Measurements from ENCODE around the gene SKIDA1.

DNA sequence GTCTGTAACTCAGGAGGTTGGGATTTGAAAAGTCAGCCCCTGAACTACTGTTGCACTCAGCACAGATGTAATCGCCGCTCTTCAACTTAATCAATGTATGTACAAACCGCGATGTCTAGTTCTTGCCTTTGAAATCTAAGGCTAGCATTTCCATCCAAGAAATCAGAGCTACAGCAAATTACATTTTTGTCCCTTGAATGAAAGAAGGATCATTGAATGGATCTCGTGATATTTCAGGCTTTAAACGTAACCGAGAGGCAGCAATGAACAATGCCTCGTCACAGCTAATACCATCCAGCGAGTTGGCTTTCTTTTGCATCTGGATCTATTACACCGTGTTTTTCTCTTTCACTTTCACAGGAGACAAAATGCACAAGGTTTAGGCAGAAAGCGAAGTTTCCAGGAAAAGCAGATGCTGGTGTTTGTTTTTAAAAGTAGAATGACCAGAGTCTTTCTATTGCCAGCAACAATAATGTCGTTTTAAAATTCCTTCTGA, 5.5 kb downstream of the SKIDA1 start:
- no peak for TF ChIP-seq EZH2 (IDR thresholded peaks at IDR 0.05; ENCODE audit: borderline replicate concordance, low read length)
- TF ChIP-seq, protein P1, sequence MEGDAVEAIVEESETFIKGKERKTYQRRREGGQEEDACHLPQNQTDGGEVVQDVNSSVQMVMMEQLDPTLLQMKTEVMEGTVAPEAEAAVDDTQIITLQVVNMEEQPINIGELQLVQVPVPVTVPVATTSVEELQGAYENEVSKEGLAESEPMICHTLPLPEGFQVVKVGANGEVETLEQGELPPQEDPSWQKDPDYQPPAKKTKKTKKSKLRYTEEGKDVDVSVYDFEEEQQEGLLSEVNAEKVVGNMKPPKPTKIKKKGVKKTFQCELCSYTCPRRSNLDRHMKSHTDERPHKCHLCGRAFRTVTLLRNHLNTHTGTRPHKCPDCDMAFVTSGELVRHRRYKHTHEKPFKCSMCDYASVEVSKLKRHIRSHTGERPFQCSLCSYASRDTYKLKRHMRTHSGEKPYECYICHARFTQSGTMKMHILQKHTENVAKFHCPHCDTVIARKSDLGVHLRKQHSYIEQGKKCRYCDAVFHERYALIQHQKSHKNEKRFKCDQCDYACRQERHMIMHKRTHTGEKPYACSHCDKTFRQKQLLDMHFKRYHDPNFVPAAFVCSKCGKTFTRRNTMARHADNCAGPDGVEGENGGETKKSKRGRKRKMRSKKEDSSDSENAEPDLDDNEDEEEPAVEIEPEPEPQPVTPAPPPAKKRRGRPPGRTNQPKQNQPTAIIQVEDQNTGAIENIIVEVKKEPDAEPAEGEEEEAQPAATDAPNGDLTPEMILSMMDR (conservative IDR thresholded peaks at IDR 0.05 in 1 of 2, IDR thresholded peaks at IDR 0.05 in 1 of 2; ENCODE audit: extremely low read depth in 1 of 2, insufficient read depth in 1 of 2, low read depth in 1 of 2, low read length in 2 of 2) = no peak
